Occipital lobe (tissue), 2 donors: ENCODE data around the gene NUTM2A. TPM values are rescaled to one million over a fixed set of nuclear protein-coding genes. Genes with fewer than 3 reads are reported as not detected.
"Not testable (repeated sequence)": the region's sequence is repeated elsewhere in the genome, so short reads cannot be mapped to it uniquely, and the experiment has no call there.

Experiments
- DNase-seq: peaks from one replicate; lab custom pipeline; 2025; lab: John Stamatoyannopoulos, UW
- total RNA-seq: library from RNA; depleted of rRNA; stranded (reverse); fragments of >200 nt; gene quantifications from one replicate; pipeline ENCODE4 v1.2.3, GENCODE V29; 2014

NUTM2A gene
- total RNA-seq, 1 donor from 2014 or later, result 1.2 TPM

DNA sequence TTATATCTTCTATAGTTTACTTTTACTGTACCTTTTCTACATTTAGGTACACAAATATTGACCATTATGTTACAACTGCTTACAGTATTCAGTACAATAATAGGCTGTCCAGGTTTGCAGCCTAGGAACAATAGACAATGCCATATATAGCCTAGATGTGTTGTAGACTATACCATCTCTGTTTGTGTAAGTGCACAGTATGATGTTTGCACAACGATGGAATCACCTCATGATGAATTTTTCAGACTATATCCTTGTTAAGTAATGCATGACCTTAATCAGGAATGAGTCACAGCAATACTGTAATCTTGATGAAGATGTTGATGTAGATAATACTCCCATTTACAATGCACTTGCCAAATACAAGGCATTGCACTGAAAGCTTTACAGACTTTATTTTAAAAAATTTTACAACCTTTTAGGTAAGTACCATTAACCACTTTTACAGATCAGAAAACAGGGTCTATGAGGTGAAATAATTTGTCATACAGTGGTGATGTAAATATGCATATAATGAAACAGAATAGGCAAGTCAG, 23.6 kb downstream of the NUTM2A start:
- not testable (repeated sequence) for DNase-seq

GRCh38 chr10:87280749-87281392, 55.6 kb downstream of the NUTM2A start:
- not testable (repeated sequence) for DNase-seq

Other genes with a start within 250 kb of the NUTM2A start
- gene FAM25A, start 205.2 kb upstream of the NUTM2A start, total RNA-seq, result not detected
- gene GLUD1, start 130.6 kb upstream of the NUTM2A start, total RNA-seq, result 175 TPM
- gene SHLD2, start 130.2 kb upstream of the NUTM2A start, total RNA-seq, result 37.1 TPM
- 3.9 TPM for gene NUTM2D, start 132.3 kb downstream of the NUTM2A start, total RNA-seq